ENCODE results near the gene ANKRD66.
"Not testable (repeated sequence)": the region's sequence is repeated elsewhere in the genome, so short reads cannot be mapped to it uniquely, and the experiment has no call there.

Gene ANKRD66

DNA sequence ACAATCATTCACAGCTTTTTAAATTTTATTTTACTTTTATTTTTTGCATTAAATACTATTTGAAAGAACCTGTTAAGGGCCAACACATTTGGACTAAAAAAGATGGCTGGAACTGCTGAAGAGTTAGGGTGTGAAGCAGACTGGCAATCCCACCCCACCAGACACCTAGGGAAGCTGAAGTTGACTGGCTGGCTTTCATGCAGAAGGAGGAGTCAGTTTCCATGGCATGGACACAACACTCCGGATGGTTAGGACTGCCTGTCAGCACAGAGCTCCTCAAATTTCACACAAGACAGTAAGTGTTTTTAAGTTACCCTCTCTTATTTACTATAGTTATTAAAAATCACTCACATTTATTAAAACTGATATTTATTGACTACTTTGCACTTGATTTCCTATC, at the start of gene ANKRD66:
ANKRD66 (plus strand) TSS at position 238 of the 400 bp plus-strand sequence. CDS start 5,016 bp downstream, outside the sequence.
- no peak for DNase-seq

DNA sequence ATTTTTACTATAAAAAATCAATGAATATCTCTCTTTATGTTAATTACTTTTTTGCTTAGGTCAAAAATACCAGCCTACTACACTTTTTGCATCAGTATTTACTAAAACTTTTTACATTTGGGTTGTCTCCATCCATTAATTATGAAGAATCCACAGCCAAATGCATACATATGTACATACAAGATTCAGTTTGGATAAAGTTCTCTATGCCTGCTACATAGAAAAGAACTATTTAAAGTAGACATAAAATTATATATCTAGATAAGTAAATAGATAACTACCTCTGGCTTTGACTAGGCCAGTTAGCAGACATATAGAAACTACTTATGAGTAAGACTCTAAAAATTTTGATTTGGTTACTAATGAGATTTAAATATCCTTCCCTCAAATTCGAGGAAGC, 46.8 kb upstream of the ANKRD66 start:
- no peak for DNase-seq

DNA sequence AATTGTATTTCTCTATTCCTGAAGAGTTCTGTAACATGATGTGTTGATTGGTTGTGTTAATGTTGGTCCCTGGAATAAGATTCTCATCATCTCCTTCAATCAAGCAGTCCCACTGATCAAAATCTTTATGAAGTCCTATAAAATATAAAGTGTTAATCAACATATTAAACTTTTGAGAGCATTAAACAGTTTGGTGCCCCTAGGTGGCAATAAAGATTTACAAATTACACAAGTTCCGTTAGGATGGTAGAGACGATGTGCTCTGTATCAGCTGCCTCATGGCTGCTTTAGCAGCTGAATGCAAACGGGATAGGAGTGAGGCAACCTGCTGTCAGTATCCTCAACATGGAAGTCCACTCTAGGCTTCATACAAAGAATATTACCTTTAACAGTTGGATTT, 42.2 kb upstream of the ANKRD66 start:
- DNase-seq = no peak

DNA sequence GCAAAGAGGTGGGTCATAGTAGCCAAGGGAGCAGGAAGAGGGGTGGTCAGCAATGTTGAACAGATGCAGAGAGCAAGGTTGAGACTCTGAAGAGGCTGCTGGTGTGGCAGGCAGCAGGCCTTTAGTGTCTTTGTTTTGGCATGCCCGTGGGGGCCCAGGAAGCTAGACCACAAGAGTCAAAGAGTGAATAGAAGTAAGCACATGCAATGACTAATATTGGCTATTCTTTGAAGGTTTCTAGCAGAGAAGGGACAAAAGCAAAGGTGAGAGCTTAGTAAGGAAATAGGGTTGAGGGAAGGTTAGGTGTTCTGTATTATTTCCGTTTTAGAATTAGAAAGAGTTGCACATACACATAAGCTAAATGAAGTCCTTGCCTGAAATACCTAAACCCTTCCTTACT, 40.3 kb upstream of the ANKRD66 start:
- DNase-seq = no peak

DNA sequence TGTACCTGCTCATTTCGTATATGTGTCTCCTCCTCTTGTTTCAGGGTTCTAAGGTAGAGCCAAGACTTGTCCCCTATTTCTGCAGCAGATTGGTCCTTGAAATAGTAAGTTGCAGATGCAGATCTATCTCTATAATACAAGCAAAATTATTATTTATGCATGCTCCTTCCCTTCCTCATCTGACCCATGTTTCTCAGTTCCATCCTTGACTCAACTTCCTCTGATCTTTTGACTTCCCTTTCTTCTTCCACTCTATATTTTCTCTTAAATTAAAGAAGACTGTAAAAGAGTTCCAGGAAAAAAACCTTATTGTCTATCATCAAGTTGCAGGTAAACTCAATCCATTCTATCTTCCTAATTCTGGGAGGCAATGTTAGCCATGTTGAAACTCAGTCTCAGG, 35.2 kb upstream of the ANKRD66 start:
- no peak for DNase-seq

DNA sequence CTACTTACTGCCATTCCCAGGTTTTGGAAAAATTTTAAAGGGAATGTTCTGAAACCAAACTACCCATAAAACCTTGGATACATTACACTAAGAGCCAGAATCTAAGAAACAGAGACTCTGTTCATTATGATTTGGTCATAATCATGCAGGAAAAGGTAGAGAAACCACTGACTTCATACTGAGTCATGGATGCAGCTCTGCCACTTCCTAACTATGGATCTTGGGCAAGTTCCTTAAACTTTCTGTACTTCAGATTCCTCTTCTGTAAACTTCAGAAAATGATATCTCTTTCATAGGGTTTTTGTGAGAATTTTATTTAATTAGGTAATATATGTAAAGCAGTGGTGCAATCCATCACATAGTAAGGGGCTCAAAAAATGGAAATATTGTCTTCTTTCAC, 31.6 kb upstream of the ANKRD66 start:
- no peak for DNase-seq

DNA sequence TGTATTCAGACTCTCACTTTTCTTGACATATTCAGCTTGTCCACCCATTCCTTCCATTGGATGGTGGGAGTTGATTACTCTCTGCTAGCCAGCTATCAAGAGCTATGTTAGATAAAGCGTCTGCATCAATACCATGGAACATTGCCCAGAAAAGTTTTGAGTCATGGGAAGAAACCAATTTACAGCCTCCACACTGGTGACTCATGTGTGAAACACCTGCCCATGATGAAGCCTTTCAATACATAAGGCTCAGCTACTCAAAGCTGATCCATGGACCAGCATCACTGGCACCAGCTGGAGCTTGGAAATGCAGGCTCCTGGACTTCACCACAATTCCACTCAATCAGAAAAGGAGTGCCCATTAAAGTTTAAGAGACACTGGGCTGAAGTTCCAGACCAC, 27.6 kb upstream of the ANKRD66 start:
- no peak for DNase-seq

DNA sequence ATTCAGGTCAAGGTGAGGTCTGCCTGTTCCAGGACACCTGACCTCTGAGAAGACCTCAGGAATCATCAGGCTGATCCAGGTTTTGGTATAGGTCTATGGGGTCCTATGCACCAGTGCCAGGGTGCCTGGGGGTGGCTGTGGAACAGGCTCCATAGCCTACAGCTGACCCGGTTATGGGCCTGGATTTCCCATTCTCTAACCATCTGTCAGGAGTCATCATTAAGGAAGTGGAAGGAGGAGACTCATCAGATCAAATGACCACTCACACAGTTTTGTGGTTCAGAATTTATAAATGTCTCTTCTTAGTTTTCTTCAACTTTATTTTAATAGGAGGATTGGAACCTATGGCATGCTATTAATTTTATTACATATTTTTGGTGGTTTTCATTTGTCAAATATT, 26.3 kb upstream of the ANKRD66 start:
- no peak for DNase-seq

DNA sequence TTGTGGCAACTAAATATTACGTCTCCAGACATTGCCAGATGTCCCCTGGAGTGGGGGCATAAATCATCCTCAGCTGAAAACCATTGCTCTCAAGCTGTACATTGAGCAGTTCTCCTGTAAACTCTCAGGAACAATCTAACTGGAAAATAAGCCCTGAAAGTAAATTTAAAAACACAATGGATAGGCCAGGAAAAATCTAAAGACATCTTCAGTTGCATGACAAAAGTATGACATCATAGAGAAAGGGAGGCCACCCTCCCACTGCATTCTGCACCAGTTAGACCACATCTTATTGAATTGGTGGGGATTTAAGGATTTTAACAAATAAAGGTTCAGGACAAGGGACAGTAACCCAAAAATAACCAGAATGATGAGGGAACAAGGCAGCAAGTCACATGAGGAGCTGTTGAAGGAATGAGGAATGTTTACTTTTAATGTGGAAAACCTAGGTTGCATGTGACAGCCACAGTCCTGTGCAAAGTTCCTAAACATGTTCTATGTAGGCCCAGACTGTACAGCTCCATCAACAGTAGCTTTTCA, 16.9 kb upstream of the ANKRD66 start:
- no peak for DNase-seq

DNA sequence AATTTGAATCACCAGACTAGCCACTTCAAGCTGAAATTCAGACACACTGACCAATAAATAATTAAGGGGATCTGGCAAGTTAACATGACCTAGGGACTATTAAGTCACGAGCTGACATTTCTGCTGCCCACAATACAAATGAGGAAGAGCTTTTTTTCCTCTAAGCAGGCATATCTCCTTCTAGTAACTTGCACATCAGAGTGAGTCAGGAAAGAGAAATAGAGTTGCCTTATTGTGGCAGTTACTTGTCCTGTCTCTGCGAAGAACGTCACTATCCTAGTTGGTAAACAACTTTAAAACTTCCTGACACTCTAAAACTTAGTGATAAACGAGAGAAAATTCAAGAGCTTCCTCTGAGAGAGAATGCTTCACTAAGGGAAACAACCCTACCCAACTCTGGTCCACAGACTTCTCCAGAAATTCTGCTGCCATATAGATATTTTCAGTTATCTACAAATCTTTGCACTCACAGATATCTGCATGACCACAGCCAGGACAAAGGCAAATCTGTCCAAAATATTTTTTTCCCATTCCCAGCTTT, 15.7 kb upstream of the ANKRD66 start:
- DNase-seq = no peak

DNA sequence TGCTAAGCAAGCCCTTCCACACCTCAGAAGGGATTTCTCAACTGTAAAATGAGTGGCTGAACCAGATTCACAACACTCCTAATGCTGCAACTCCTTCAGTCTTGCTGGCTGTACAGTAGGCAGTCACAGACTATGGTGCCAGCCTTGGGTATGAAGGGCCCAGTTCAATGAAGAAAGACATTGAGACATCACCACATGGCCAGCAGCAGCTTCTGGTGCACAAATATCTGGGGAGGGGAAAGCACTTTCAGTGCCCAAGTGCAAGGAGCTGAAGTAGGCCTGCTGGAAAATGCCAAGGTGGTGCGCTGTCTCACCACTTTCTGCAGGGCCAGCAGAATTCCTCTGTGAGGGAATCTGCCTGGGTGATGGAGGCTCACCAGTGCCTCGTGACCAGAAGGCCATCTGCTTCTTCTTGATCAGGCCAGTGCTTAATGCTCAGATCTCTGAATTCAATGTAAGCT, 13.4 kb upstream of the ANKRD66 start:
- DNase-seq = no peak

DNA sequence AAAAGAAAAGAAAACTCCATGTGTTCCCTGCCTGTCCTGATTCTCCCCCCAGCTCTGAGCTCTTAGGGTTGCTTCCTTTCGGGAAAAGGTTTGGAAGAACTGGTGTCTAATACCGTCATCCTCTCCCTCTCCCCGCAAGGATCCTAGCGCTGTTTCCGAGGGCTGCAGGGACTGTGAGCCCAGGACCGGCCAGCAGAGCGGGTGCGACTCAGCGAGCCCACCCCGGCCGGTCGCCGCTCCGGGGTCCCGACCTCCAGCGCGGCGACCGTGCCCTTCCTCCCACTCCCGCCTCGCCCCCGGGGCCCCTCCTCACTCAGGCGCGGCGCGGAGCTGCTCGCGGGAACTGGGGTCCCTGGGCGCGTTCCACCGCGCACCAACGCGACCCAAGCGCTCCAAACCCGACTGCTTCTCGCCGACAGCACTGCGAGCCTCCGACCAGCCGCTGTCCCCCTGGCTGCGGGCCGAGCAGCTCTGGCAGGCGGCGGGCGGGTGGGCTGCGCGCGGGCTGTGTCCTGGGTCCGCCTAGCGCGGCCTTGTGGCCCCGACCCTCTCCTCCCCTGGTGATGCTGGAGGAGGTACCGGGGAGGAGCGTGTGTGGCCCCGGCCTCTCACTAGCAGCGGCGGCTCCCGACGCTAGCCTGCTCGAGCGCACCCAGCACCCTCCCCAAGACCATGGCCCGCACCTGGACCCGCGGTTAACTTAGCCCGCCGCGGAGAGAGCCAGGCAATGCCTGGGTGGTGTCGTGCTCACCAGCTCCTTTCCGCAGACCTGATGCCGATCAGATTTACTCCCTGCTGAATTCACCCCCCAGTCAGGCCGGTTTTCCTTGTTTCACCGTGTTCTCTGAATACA, 11.6 kb upstream of the ANKRD66 start, which contains the start of gene PLA2G7:
PLA2G7 (minus strand) TSS at position 509 of the 853 bp plus-strand sequence. CDS start 12,484 bp downstream, outside the sequence.
- no peak for DNase-seq

DNA sequence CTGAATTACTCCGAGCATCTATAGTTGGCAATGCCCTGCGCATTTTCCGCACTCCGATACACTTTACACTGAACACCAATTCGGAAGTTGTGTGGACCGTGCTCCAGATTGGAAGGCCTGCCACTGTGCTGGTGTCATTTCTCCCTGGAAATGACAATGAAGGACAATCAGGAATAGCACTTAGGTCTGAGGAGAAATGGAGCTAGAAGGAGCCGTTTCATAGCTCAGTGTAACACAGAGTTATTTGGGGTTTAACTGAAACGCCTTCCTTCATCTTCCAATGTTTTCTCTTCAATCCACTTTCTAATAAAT, 11.1 kb upstream of the ANKRD66 start:
- DNase-seq = no peak

DNA sequence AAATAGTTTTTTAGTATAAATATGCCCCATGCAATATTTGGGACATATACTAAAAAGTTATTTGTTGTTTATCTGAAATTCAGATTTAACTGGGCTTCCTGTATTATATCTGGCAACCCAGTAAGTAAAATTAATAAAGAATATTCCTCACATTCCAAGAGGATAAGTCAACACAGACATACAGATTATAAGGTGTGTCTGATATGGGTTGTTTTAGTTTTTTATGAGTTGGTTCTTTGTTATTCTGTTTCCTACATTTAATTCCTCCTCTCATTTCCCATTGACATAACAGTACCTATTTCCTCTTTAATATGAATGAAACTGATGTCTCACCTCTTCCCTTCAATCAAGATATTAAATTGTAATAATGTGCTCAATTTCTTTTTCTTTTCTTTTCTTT, 9.8 kb upstream of the ANKRD66 start:
- no peak for DNase-seq

DNA sequence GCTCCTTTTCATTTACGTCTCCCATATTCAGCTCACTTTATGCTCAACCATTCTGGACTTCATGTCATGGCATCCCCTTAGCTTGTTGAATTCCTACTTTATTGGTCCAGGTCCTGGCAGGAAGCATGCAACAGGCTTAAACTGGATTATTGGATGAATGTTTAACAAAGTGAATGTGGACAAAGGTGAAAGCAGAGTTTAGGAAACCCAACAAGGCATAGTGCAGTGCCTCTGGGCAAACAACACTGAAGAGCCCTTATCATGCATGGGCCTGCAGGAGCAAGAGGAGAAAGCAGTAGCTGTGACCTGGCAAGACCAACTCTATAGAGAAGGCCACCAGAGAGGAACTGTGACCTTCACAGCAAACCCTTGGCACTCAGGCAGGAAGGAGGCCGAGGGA, 5.3 kb upstream of the ANKRD66 start:
- DNase-seq = no peak

DNA sequence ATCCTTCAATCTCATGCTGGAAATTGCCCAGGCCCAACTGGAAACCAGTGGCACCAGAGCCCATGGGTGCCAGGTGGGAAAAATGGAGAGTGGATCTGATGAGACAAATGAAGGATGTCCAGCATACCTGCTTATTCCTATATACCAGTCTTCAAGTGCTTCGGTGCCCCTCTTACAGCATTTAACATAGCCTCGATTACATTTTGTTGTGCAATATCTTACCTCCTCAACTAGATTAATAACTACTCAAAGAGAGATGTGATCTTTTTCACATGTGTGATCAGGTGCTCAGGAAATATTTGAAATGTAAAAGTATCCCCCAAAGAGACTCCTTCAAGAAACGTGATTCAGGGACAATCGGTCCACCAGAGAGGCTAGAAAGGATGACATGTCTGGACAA, 4.8 kb upstream of the ANKRD66 start:
- no peak for DNase-seq

DNA sequence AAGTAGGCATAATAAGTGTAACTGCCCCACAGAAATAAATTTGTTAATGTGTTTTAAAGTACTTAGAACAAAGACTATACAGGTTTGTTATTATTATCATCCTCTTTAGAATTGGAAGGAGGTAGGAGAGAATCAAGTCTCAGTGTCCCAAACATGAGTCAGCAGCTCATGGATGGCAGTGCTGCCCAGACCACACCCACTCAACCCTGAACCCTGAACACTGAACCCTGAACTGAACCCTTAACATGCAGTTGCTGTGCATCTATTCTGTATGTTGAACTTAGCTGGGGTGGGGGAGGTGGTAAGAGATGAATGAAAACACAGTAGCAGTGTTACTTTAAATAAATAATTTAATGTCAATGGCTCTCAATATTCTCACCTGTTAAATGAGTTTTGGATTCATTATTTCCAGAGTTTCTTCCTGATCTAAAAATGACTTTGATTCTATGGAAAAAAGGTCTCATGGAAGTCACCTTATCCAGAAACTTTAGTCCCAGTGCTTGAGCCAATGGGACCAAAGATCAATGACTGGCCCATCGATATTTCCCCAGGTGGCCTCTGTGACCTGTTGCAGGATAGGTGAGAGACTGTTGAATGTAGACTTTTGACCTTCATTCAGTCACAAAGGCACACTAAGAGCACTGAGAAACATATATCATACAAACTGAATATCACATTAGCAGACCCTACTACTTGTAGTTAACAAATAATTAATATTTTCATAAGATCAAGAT, 3.1 kb upstream of the ANKRD66 start:
- DNase-seq = no peak

DNA sequence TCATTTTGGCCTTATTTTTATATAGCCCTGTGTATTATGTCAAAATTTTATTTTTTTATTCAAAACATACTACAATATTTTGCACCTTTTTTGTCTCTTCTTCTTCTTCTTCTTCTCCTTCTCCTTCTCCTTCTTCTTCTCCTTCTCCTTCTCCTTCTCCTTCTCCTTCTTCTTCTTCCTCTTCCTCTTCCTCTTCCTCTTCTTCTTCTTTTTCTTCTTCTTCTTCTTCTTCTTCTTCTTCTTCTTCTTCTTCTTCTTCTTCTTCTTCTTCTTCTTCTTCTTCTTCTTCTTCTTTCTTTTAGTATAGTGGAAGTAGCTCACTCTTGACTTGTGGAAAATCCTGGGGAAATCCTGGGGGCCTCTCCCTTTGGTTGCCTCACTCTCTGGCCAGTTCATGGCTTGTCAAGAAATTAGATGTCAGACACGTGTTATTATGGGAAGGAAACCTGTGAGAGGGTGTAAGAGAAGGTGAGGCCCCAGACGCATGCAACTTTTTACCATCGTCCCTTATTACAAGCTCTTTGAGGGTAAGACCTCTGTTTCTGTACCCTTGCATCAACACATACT, 2.5 kb upstream of the ANKRD66 start:
- not testable (repeated sequence) for DNase-seq

DNA sequence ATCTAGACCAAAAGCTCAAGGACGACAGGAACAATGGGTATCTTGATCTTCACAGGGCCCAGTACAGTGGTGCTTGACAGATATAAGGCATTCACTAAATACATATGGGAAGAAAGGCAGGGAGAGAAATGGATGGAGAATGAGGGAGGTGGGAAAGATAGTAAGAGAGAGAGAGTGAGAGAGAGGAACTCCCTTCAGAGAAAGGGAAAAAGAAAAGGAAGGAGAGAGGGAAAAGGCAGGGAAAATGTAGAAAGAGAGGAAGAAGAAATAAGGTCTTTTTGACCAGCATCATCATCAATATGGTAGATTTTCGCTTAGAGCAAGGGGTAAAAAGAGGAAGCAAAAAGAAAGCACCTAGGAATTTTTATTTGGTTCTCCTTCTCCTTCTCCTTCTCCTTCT, 760 bp upstream of the ANKRD66 start:
- no peak for DNase-seq

DNA sequence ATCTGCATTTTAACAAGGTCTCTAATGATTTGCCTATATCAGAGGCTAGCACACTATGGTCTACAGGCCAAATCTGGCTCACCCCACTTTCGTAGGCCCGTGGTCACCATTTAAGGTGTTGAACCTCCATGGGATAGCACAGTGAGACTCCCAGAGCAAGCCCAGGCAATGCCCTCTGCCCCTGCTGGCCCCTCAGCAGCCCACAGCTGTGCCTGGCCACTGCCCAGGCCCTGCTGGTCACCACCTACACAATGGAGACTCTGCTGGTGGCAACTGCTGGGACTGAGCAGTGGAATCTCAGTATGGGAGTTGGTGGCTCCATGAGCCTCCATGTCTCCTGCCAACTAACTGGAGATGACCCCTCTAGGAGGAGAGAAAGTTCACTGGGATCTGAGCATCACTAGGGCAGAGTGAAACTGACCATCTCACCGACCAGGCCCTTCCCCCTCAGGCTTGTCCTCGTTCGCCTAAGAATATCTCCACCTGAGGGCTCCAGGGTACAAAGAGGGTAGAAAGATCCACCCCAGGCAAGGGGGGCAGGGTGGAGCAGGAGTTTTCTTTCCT, 2.3 kb downstream of the ANKRD66 start:
- DNase-seq = no peak

DNA sequence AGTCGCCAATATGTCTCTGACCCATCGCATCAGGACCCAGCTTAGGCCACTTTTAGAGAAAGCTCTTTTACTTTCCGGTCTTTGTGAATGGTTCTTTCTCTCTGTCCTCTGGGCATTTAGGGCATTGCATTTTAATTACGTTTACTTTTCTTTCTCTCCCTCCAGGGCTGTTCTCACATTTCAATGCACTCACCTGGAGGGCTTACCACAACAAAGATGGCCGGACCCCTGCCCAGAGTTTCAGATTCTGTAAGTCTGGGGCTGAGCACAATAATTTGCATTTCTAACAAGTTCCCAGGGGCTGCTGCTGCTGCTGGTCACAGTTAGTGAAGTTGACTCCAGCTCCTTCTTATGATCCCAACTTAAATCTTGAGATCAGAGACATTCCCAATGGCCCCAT, 3.0 kb downstream of the ANKRD66 start:
- DNase-seq = no peak

DNA sequence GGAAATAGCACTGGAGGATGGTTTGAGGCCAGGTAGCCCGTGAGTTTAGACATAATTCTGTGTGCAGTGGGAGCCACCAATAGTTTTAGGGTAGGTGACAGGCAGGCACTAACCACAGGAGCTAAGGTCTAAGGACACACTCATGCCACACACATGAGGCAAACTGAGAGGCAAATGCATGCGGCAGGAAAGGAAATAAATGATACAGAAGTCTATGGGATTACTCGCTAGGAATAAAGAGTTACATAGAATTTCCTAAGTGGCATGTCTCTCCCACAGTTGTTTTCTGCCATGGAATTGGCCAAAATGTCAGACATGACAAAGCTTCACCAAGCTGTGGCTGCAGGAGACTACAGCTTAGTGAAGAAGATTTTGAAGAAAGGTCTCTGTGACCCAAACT, 4.9 kb downstream of the ANKRD66 start:
- no peak for DNase-seq

DNA sequence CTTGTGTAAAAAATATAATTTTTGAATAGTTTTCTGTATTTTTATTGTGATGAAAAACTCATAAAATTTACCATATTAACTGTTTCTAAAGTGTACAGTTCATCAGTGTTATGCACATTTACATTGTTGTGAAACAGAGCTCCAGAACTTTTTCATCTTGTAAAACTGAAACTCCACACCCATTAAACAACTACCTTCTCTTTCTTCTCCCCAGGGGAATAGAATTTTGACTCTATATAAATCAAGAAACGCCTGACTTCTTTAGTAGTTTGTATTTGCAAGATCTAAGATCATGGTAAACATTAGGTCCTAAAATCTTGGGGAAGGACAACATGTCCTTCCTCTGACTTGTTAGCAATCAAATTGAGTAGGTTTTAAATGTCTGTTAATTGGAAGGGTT, 9.1 kb downstream of the ANKRD66 start:
- DNase-seq = no peak
